Measurements from ENCODE around the gene MCFD2. TPM values are rescaled to one million over a fixed set of nuclear protein-coding genes. Genes with fewer than 3 reads are reported as not detected.
"Not testable (repeated sequence)": the region's sequence is repeated elsewhere in the genome, so short reads cannot be mapped to it uniquely, and the experiment has no call there.

The MCFD2 gene
- total RNA-seq, 2 experiments from 2014 or later = 30.1 to 30.2 TPM

DNA sequence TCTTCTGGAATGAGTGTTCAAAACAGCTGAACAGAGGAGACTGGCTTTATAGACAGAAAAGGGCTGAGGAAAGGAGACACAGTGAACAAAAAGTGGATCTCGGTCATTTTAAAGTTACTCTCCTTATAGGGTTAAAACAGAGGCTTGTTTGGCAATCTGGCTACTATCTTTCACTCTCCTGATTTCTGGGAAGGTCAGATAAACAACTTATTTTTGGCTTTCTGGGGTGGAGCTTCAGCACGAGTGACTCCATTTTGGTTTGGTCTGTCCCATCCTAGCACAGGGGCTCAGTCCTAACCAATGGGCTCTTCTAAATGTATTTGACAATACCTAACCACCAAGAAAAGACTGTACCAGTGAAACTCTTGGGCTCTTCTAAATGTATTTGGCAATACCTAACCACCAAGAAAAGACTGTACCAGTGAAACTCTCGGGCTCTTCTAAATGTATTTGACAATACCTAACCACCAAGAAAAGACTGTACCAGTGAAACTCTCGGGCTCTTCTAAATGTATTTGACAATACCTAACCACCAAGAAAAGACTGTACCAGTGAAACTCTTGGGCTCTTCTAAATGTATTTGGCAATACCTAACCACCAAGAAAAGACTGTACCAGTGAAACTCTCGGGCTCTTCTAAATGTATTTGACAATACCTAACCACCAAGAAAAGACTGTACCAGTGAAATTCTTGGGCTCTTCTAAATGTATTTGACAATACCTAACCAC lies 39.5 kb downstream of the MCFD2 start:
- CTCF ChIA-PET; H3K36me3 Mint-ChIP-seq (ENCODE audit: low read depth): not testable (repeated sequence)

DNA sequence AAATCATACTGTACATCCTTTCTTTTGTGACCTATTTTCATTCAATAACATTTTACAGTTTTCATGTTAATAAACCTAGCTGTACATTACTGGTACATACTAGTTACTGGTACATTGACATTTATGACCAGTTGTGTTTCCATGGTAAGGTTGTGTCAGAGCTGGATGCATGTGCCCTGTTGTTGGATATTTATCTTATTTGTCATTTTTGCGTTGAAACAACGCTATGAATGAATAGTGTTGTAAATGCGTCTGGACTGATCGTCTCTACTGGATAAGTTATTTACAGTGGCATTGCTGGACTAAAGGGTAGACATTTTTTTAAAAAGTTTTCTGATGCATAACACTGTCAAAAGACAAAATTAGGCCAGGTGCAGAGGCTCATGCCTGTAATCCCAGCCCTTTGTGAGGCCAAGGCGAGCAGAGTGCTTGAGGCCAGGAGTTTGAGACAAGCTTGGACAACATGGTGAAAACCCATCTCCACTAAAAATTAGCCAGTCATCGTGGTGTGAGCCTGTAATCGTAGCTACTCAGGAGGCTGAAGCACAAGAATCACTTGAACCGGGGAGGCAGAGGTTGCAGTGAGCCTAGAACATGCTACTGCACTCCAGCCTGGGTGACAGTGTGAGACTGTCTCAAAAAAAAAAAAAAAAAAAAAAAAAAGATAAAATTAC lies 40.2 kb downstream of the MCFD2 start:
- H3K27me3 Mint-ChIP-seq (ENCODE audit: low read depth) = no peaks in the 10 kb centered on the region
- H3K9me3 Mint-ChIP-seq = no peaks in the 10 kb centered on the region
- intact Hi-C loops (cut with micrococcal nuclease) = no loop called here
- H3K4me1 Mint-ChIP-seq (ENCODE audit: low read depth) = no peaks in the 10 kb centered on the region
- H3K27ac Mint-ChIP-seq = no peak overlapping the region
- CTCF ChIA-PET = no interaction called here
- H3K36me3 Mint-ChIP-seq (ENCODE audit: low read depth) = no peaks in the 10 kb centered on the region
- DNase-seq = no peak
- H3K4me3 Mint-ChIP-seq = no peak overlapping the region

More for the DNA sequence above, 39.5 kb downstream of the MCFD2 start:
- H3K27me3 Mint-ChIP-seq (ENCODE audit: low read depth); H3K27ac Mint-ChIP-seq; intact Hi-C loops (cut with micrococcal nuclease); H3K9me3 Mint-ChIP-seq; H3K4me3 Mint-ChIP-seq; H3K4me1 Mint-ChIP-seq (ENCODE audit: low read depth); DNase-seq: not testable (repeated sequence)

DNA sequence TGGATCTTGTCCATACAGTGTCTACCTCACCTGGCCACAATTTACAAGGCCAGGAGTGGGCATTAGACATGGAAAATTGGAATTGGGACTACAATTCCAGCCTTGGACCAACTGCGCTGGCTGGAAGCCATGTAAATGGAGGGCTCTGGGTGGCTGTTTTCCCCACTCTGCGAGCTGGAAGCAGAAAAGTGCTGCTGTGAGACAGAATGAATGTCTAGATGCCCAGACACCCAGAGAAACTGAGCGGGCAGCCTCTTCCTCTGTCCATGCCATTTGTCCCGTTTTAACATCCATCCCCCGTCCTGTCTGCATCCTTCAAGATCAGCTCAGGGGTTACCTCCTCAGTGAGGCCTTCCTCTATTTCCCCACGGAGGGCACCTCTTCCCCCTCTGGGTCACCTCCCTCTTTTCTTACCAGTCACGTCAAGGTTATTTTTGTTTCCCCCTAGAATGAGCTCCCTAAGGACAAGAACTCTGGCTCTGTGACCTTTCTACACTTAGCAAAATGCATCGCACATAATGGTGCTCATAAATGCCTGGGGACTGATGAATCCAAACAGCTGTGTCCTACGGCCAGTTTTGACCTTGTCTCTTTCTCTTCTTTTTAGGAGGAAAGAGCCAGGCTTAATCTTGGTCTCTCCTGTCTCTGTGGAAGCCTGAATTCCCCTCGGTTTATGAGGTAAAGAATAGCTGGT lies 41.2 kb downstream of the MCFD2 start:
- no peaks in the 10 kb centered on the region for H3K9me3 Mint-ChIP-seq
- CTCF ChIA-PET = interaction anchor here (0.9 kb wide), 1 partner anchor 17 kb away, joined by 3 read pairs; no protein-coding TSS in a partner anchor
- no peaks in the 10 kb centered on the region for H3K27me3 Mint-ChIP-seq (ENCODE audit: low read depth)
- H3K4me3 Mint-ChIP-seq = no peak overlapping the region
- H3K4me1 Mint-ChIP-seq (ENCODE audit: low read depth) = no peaks in the 10 kb centered on the region
- H3K27ac Mint-ChIP-seq = no peak overlapping the region
- no peak for DNase-seq
- intact Hi-C loops (cut with micrococcal nuclease) = no loop called here
- H3K36me3 Mint-ChIP-seq (ENCODE audit: low read depth) = no peaks in the 10 kb centered on the region

DNA sequence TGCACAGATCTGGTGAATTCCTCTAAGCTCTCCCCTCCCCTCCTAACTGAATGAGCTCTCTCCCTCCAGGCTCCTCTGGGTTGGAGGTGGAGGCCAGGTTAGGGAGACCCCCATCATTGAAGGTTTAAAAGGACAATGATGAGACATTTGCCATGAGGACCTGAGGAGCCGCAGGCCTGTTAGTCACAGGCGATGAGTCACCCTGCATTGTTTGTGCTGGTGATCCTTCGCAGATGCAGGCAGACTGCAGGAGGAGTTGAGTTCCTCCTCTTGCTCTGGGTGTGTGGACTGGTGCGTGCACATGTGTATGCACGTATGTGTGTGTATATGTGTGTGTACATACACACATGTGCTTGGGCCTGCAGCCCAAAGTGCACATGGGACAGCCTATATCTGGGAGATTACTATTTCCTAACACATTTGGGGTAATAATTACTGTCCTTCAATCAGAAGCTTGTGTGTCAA lies 42.0 kb downstream of the MCFD2 start:
- Mint-ChIP-seq H3K9me3 (no peaks in the 10 kb centered on the region), H3K4me3 (no peak overlapping the region), H3K4me1 (ENCODE audit: low read depth) (no peaks in the 10 kb centered on the region), H3K36me3 (ENCODE audit: low read depth) (no peaks in the 10 kb centered on the region), H3K27me3 (ENCODE audit: low read depth) (no peaks in the 10 kb centered on the region), H3K27ac (no peak overlapping the region)
- intact Hi-C loops (cut with micrococcal nuclease) = no loop called here
- DNase-seq = peak; percentile 62
- CTCF ChIA-PET = interaction anchor here (0.6 to 1.0 kb wide), 2 partner anchors 15 to 18 kb away, joined by 3 to 5 read pairs; no protein-coding TSS in a partner anchor

DNA sequence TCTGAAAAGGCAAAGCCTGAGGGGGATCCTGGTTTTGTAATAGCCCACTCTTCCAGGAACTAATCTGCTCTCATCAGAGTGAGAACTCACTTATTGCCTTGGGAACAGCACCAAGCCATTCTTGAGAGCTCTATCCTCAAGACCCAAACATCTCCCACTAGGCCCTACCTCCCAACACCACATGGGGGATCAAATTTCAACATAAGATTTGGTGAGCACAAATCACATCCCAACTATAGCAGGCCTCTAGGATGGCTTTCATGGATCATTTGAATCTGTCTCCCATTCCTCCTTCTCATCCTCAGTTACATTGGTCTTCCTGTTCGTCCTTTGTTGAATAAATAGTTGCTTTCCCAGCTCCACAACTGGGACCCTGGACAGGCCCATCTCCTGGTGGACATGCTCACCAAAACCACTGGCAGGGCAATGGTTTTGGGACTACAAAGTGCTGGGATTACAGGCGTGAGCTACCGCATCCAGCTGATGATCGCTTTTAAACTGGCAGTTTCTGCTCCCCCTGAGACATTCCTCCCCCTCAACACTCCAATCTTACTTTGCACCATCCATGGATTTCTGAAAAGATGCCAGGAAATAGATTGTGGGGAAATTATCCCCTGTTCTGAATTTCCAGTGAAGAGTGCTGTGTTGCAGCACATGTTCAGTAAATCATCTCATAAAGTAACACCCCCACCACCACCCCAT lies 42.6 kb downstream of the MCFD2 start:
- intact Hi-C loops (cut with micrococcal nuclease) = no loop called here
- Mint-ChIP-seq H3K9me3 (no peaks in the 10 kb centered on the region), H3K27me3 (ENCODE audit: low read depth) (no peaks in the 10 kb centered on the region), H3K27ac (no peak overlapping the region), H3K4me1 (ENCODE audit: low read depth) (no peaks in the 10 kb centered on the region), H3K36me3 (ENCODE audit: low read depth) (no peaks in the 10 kb centered on the region), H3K4me3 (no peak overlapping the region)
- CTCF ChIA-PET = interaction anchor here (0.6 to 1.0 kb wide), 2 partner anchors 15 to 19 kb away, joined by 3 to 5 read pairs; no protein-coding TSS in a partner anchor
- DNase-seq = no peak

DNA sequence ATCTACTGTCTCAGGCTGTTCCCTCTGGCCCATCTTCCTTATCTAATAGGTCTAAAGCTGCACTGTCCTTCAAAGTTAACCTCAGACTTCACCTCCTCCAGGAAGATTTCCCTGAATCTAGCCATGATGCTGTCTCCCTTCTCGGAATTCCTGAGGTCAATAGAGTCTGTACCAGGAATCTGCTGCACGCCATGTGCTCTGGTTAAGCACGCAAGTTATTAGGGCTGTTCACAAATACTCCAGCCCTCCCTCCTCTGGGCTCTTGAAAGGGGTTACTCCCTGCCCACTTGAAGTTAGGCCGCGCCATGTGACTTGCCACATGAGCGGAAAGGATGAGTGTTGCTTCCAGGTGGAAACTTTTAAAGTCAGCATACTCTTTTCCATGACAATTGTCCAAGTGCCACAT lies 43.6 kb downstream of the MCFD2 start:
- Mint-ChIP-seq H3K4me3 (no peak overlapping the region), H3K27ac (no peak overlapping the region), H3K36me3 (ENCODE audit: low read depth) (no peaks in the 10 kb centered on the region), H3K9me3 (no peaks in the 10 kb centered on the region), H3K27me3 (ENCODE audit: low read depth) (no peaks in the 10 kb centered on the region), H3K4me1 (ENCODE audit: low read depth) (no peaks in the 10 kb centered on the region)
- no peak for DNase-seq
- CTCF ChIA-PET = no interaction called here
- intact Hi-C loops (cut with micrococcal nuclease) = no loop called here

DNA sequence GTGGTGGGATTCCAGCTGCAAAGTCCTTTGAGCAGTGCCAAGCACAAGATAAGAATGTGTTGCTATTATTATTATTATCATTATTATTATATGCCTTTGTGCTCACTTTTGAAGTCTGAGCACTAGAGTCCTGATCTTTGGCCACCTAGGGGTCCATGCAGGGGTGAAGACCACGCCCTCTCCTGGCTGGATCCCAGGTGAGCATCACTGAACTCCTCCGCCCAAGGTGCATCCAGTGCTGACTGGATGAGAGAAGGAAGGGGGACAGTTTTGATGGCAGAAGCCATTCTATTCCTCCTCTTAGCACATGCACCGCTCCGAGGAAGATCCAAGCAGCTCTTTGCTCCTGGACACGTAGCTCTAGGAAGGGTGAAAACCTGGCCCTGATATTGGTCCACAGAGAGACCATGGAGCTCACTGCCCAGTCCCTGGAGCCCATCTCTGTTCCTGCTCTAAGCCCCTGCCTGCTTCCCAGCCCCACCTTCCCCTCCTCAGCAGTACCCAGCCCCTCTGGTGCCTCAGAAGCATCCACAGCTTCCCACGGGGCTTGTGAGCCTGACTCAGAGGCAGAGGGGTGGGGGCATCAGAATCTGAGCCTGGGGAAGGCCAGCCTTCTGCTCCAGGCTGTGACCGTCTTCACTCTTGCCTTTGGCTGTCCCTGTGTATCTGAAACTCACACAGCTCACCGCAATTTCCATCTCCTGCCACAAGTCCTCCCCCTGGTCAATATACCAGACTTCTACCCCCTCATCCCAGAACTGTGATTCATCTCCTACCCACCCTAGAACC lies 45.4 kb downstream of the MCFD2 start:
- intact Hi-C loops (cut with micrococcal nuclease) = no loop called here
- H3K36me3 Mint-ChIP-seq (ENCODE audit: low read depth) = no peaks in the 10 kb centered on the region
- no peak overlapping the region for H3K27ac Mint-ChIP-seq
- CTCF ChIA-PET = no interaction called here
- no peaks in the 10 kb centered on the region for H3K4me1 Mint-ChIP-seq (ENCODE audit: low read depth)
- no peak overlapping the region for H3K4me3 Mint-ChIP-seq
- DNase-seq = no peak
- no peaks in the 10 kb centered on the region for H3K27me3 Mint-ChIP-seq (ENCODE audit: low read depth)
- peaks cover 4% of the 10 kb centered on the region for H3K9me3 Mint-ChIP-seq

DNA sequence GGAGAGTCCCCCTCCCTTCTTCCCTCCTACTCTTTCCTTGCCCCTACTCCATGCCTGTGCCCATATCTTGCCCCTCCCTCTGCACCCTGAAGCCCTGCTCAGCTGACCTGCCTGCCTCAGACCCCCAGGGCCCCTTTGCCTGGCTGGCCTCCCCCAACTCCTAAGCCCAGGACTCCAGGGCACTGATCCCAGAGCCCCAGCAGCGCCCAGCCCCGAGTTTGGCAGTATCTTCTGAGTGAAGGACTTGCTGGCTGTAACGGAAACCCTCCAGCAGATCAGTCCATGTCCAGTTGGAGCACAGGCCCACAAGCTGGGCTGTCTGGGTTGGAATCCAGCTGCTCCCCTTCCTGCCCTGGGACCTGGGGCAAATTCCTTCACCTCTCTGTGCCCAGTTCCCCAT lies 46.0 kb downstream of the MCFD2 start:
- CTCF ChIA-PET = no interaction called here
- peaks cover 10% of the 10 kb centered on the region for H3K9me3 Mint-ChIP-seq
- H3K27ac Mint-ChIP-seq = no peak overlapping the region
- intact Hi-C loops (cut with micrococcal nuclease) = no loop called here
- no peak overlapping the region for H3K4me3 Mint-ChIP-seq
- DNase-seq = no peak
- no peaks in the 10 kb centered on the region for H3K36me3 Mint-ChIP-seq (ENCODE audit: low read depth)
- H3K27me3 Mint-ChIP-seq (ENCODE audit: low read depth) = peaks cover 1% of the 10 kb centered on the region
- H3K4me1 Mint-ChIP-seq (ENCODE audit: low read depth) = no peaks in the 10 kb centered on the region

DNA sequence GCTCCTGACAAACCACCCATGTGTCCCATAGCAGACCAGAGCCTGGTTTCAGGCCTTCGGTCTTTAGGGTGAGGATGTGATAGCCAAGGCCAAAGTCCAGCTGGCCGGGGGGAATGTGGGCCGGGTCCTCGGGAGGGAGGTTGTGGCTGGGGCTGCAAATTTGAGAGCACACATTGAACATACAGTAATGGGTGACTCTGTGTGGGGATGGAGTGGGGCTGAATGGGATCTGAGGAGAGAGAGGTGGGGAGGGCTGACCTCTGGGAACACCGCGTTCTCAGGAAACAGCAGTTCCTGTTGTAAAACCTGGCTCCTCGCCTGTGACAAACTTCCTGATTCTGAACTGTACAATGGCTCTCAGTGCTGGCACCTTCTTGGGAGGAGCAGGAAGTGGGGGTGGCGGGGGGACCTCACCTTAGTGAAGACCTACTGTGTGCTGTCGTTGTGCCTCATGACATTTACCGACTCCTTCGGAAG lies 48.8 kb downstream of the MCFD2 start:
- peaks cover 16% of the 10 kb centered on the region for H3K9me3 Mint-ChIP-seq

DNA sequence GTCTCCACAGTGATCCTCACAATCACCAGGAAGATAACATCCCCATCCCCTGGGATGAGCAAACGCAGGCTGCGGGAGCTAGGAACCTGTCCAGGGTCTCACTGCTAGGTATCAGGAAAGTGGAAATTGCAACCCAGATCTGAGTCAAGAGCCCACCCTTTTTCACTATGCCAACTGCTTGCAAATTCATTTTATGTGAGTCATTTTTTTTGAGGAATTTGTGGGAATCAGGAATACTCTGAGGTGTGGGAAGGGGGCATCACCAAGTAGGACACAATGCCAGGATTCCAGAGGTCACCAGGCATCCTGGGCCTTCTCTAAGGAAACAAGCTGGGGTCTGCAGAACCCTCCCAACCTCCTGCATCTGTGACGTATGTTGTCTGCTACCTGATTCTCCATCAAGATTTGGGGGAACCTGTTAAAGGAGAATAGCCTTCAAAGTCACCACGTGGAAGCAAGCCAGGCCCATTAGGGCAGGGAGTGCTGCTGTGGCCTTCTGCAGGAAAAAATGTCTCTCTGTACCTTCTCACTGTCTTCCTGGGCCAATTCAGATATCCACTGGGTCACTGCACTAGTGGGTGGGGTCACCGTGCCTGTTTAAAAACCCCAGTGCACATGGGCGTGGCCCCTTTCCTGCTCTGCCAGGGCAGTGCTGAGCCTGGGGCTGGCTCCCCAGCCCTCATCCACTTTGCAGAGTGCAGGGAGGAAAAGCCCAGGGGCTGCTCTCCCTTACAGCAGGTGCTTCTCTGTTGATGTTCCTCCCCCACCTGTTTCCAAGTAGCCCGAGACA lies 50.2 kb downstream of the MCFD2 start:
- no peak for DNase-seq
- Mint-ChIP-seq H3K9me3 (peaks cover 16% of the 10 kb centered on the region), H3K27me3 (ENCODE audit: low read depth) (peaks cover 5% of the 10 kb centered on the region), H3K36me3 (ENCODE audit: low read depth) (no peaks in the 10 kb centered on the region), H3K27ac (no peak overlapping the region), H3K4me3 (no peak overlapping the region), H3K4me1 (ENCODE audit: low read depth) (no peaks in the 10 kb centered on the region)
- intact Hi-C loops (cut with micrococcal nuclease) = no loop called here
- CTCF ChIA-PET = no interaction called here

More for the DNA sequence above, 48.8 kb downstream of the MCFD2 start:
- no peak for DNase-seq
- H3K27me3 Mint-ChIP-seq (ENCODE audit: low read depth) = peaks cover 3% of the 10 kb centered on the region
- no peak overlapping the region for H3K27ac Mint-ChIP-seq
- no peaks in the 10 kb centered on the region for H3K36me3 Mint-ChIP-seq (ENCODE audit: low read depth)
- CTCF ChIA-PET = interaction anchor here (0.6 to 1.1 kb wide), 2 partner anchors 76 to 210 kb away, joined by 3 read pairs; no protein-coding TSS in a partner anchor
- no peak overlapping the region for H3K4me3 Mint-ChIP-seq
- intact Hi-C loops (cut with micrococcal nuclease) = no loop called here
- no peaks in the 10 kb centered on the region for H3K4me1 Mint-ChIP-seq (ENCODE audit: low read depth)

DNA sequence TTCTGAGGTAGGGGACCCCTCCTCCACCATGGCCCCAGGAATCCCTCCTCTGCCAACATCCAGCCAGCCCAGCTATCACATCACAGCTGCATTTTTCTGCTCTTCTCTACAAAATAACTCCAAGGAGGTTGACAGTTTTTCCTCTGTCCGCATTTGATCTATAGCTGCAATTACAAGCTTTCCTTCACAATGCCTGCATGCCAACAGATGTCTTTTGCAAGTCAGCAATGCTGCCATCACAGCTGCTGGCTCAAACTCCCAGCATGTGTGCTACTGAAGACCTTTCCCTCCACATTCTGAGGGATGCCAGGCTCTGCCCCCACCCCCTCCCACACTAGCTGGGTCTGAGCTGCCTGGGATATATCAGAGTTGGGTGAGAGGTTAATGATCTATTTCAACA lies 51.7 kb downstream of the MCFD2 start:
- Mint-ChIP-seq H3K4me3 (no peak overlapping the region), H3K4me1 (ENCODE audit: low read depth) (no peaks in the 10 kb centered on the region), H3K36me3 (ENCODE audit: low read depth) (no peaks in the 10 kb centered on the region), H3K27me3 (ENCODE audit: low read depth) (peaks cover 5% of the 10 kb centered on the region), H3K9me3 (peaks cover 16% of the 10 kb centered on the region), H3K27ac (no peak overlapping the region)
- CTCF ChIA-PET = interaction anchor here (1.1 kb wide), 1 partner anchor 14 kb away, joined by 3 read pairs; no protein-coding TSS in a partner anchor
- DNase-seq = no peak
- intact Hi-C loops (cut with micrococcal nuclease) = no loop called here

All from activated naive CD4-positive, alpha-beta T cell treated with anti-CD3 and anti-CD28 coated beads for 36 hours (primary cell).